GM12878 (cell line): ENCODE results near the gene CARD10. TPM values are rescaled to one million over a fixed set of nuclear protein-coding genes. Genes with fewer than 3 reads are reported as not detected.

Experiments used
- BHLHE40 ChIP-seq, 2 experiments: fragments of 450-650 bp in 1 of 2; IDR thresholded peaks; 2 replicates each; pipeline ENCODE4 v1.6.1; 2011 to 2017; ENCODE audit warnings: low read depth in 2 of 2, borderline replicate concordance in 1 of 2, improper control_type of control experiment in 1 of 2, low read length in 1 of 2, mild to moderate bottlenecking in 1 of 2
- GABPA ChIP-seq: IDR thresholded peaks from 2 replicates; pipeline ENCODE4 v1.6.1; 2014; ENCODE audit warnings: antibody characterized with exemption, low read depth, mild to moderate bottlenecking, inconsistent platforms
- MTA3 ChIP-seq: IDR thresholded peaks from 2 replicates; pipeline ENCODE4 v1.6.1; 2012; ENCODE audit warnings: low read length, inconsistent platforms, borderline replicate concordance
- NR2F1 ChIP-seq: fragments of 450-650 bp; conservative IDR thresholded peaks from 2 replicates; pipeline ENCODE4 v1.6.1; 2017; ENCODE audit warnings: mild to moderate bottlenecking
- POLR2AphosphoS5 ChIP-seq: IDR thresholded peaks from 2 replicates; pipeline ENCODE4 v1.6.1; 2011; ENCODE audit warnings: mild to moderate bottlenecking, low read length, inconsistent platforms
- RAD21 ChIP-seq: IDR thresholded peaks from 2 replicates; pipeline ENCODE4 v1.6.1; 2011; ENCODE audit warnings: mild to moderate bottlenecking, low read depth, low read length, moderate library complexity; ENCODE audit not compliant: insufficient read depth
- RCOR1 ChIP-seq: conservative IDR thresholded peaks from 2 replicates; pipeline ENCODE4 v1.6.1; 2012; ENCODE audit warnings: low read depth, low read length, improper control_type of control experiment
- RFX5 ChIP-seq: IDR thresholded peaks from 2 replicates; pipeline ENCODE4 v1.6.1; 2011; ENCODE audit warnings: low read depth, low read length, improper control_type of control experiment
- SPI1 ChIP-seq: IDR thresholded peaks from 2 replicates; pipeline ENCODE4 v1.6.1; 2011; ENCODE audit warnings: low read depth, mild to moderate bottlenecking, low read length, moderate library complexity, borderline replicate concordance; ENCODE audit not compliant: insufficient read depth
- ZNF384 ChIP-seq: IDR thresholded peaks from 2 replicates; pipeline ENCODE4 v1.6.1; 2012; ENCODE audit warnings: low read depth, mild to moderate bottlenecking, low read length, improper control_type of control experiment, borderline replicate concordance
- ZSCAN29 ChIP-seq: fragments of 450-650 bp; IDR thresholded peaks from 2 replicates; pipeline ENCODE4 v1.6.1; 2017; ENCODE audit warnings: mild to moderate bottlenecking, moderate library complexity
- polyA plus RNA-seq, 11 experiments: library from polyadenylated mRNA; depleted of rRNA in 4 of 11; unstranded in 6 of 11; stranded (reverse) in 5 of 11; fragments of >200 nt; fragmentation: Nextera tagmentation in 4 of 11; fragmentation: Illumina TruSeq in 1 of 11; extraction: Ambion mirVana in 4 of 11; extraction: Trizol in 1 of 11; gene quantifications; 1 replicate in 1 of 11; 2 replicates in 10 of 11; pipeline versions ENCODE4 v1.2.1 to v1.2.3, GENCODE V29; 2011 to 2016; ENCODE audit warnings: inconsistent platforms in 2 of 11, missing spikeins in 2 of 11, low read depth in 1 of 11
- total RNA-seq, 4 experiments: library from RNA; depleted of rRNA in 3 of 4; stranded (reverse); fragments of >200 nt in 3 of 4; fragmentation: Illumina TruSeq in 1 of 4; extraction: Trizol in 1 of 4; gene quantifications; 2 replicates each; pipeline versions ENCODE4 v1.2.1 to v1.2.3, GENCODE V29; 2013 to 2021
- TF ChIP-seq, protein P1 (sequence below): fragments of 450-650 bp; formaldehyde crosslinking; IDR thresholded peaks from 2 replicates; pipeline ENCODE4 v1.4.0; 2020; ENCODE audit warnings: mild to moderate bottlenecking, moderate library complexity
- TF ChIP-seq, protein P2 (sequence below): fragments of 450-650 bp; IDR thresholded peaks from 2 replicates; pipeline ENCODE4 v1.6.1; 2018; ENCODE audit warnings: borderline replicate concordance, mild to moderate bottlenecking; ENCODE audit not compliant: partially characterized antibody
- TF ChIP-seq, protein P3 (sequence below): fragments of 450-650 bp; IDR thresholded peaks from 2 replicates; pipeline ENCODE4 v1.6.1; 2017; ENCODE audit warnings: mild to moderate bottlenecking, moderate library complexity
- TF ChIP-seq, protein P4 (sequence below): IDR thresholded peaks from 2 replicates; pipeline ENCODE4 v1.6.1; 2012; ENCODE audit warnings: low read depth, low read length, improper control_type of control experiment
- TF ChIP-seq, protein P5 (sequence below): IDR thresholded peaks from 2 replicates; pipeline ENCODE4 v1.6.1; 2011; ENCODE audit warnings: mild to moderate bottlenecking, low read depth, low read length, moderate library complexity; ENCODE audit not compliant: insufficient replicate concordance

The CARD10 gene
- total and polyA plus RNA-seq, 10 of the 15 experiments (the other 5 are each of a cell fraction or from before 2014, with no cell fraction given) = 0.08 to 0.10 (median 0.10) TPM; not detected in 7

DNA sequence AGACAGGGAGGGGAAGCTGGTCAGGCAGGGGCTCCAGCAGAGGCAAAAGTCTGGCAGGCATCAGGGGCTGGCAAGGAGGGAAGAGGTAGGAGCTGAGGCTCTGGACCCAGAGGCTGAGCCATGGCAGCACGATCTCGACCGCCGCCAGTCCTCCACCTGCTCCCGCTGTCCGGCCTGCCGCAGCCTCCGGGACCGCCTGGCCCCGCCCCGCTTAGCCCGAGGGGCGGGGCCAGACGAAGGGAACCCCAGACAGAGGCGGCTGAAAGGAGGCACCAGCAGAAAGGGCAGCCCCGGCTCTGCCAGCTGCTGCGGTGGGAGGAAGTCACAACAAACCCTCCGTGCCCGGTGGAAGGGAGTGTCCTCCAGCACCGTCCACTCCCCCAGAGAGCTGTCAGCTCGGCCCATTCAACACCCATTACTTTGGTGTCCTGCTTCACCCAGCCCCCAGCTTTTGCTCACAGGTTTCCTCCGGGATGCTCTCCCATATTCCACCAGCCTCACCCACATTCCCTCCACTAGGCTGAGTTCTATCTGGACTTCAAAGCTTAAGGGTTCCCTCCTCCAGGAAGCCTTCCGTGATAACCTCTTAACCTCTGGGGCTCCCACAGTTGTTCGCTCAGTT lies 32.9 kb downstream of the CARD10 start, which contains the start of gene MFNG (continued):
- TF ChIP-seq, protein P1, sequence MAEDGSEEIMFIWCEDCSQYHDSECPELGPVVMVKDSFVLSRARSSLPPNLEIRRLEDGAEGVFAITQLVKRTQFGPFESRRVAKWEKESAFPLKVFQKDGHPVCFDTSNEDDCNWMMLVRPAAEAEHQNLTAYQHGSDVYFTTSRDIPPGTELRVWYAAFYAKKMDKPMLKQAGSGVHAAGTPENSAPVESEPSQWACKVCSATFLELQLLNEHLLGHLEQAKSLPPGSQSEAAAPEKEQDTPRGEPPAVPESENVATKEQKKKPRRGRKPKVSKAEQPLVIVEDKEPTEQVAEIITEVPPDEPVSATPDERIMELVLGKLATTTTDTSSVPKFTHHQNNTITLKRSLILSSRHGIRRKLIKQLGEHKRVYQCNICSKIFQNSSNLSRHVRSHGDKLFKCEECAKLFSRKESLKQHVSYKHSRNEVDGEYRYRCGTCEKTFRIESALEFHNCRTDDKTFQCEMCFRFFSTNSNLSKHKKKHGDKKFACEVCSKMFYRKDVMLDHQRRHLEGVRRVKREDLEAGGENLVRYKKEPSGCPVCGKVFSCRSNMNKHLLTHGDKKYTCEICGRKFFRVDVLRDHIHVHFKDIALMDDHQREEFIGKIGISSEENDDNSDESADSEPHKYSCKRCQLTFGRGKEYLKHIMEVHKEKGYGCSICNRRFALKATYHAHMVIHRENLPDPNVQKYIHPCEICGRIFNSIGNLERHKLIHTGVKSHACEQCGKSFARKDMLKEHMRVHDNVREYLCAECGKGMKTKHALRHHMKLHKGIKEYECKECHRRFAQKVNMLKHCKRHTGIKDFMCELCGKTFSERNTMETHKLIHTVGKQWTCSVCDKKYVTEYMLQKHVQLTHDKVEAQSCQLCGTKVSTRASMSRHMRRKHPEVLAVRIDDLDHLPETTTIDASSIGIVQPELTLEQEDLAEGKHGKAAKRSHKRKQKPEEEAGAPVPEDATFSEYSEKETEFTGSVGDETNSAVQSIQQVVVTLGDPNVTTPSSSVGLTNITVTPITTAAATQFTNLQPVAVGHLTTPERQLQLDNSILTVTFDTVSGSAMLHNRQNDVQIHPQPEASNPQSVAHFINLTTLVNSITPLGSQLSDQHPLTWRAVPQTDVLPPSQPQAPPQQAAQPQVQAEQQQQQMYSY (CRISPR knock-in tag) = no peak
- TF ChIP-seq RAD21 (no peak), MTA3 (no peak), GABPA (no peak), RFX5 (no peak), SPI1 (peak; percentile 39; the same call in 1 of the 2 replicates), ZNF384 (no peak), RCOR1 (no peak), POLR2AphosphoS5 (peak; percentile 56; the same call in 1 of the 2 replicates), ZSCAN29 (no peak), NR2F1 (no peak), BHLHE40 (IDR thresholded peaks at IDR 0.05; ENCODE audit: borderline replicate concordance in 1 of 2, low read depth in 2 of 2, low read length in 1 of 2) (peak in 1 of 2 experiments; percentile 54; a peak in 1 of 4 replicates)
- TF ChIP-seq, protein P2, sequence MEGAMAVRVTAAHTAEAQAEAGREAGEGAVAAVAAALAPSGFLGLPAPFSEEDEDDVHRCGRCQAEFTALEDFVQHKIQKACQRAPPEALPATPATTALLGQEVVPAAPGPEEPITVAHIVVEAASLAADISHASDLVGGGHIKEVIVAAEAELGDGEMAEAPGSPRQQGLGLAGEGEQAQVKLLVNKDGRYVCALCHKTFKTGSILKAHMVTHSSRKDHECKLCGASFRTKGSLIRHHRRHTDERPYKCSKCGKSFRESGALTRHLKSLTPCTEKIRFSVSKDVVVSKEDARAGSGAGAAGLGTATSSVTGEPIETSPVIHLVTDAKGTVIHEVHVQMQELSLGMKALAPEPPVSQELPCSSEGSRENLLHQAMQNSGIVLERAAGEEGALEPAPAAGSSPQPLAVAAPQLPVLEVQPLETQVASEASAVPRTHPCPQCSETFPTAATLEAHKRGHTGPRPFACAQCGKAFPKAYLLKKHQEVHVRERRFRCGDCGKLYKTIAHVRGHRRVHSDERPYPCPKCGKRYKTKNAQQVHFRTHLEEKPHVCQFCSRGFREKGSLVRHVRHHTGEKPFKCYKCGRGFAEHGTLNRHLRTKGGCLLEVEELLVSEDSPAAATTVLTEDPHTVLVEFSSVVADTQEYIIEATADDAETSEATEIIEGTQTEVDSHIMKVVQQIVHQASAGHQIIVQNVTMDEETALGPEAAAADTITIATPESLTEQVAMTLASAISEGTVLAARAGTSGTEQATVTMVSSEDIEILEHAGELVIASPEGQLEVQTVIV = no peak
- TF ChIP-seq, protein P3, sequence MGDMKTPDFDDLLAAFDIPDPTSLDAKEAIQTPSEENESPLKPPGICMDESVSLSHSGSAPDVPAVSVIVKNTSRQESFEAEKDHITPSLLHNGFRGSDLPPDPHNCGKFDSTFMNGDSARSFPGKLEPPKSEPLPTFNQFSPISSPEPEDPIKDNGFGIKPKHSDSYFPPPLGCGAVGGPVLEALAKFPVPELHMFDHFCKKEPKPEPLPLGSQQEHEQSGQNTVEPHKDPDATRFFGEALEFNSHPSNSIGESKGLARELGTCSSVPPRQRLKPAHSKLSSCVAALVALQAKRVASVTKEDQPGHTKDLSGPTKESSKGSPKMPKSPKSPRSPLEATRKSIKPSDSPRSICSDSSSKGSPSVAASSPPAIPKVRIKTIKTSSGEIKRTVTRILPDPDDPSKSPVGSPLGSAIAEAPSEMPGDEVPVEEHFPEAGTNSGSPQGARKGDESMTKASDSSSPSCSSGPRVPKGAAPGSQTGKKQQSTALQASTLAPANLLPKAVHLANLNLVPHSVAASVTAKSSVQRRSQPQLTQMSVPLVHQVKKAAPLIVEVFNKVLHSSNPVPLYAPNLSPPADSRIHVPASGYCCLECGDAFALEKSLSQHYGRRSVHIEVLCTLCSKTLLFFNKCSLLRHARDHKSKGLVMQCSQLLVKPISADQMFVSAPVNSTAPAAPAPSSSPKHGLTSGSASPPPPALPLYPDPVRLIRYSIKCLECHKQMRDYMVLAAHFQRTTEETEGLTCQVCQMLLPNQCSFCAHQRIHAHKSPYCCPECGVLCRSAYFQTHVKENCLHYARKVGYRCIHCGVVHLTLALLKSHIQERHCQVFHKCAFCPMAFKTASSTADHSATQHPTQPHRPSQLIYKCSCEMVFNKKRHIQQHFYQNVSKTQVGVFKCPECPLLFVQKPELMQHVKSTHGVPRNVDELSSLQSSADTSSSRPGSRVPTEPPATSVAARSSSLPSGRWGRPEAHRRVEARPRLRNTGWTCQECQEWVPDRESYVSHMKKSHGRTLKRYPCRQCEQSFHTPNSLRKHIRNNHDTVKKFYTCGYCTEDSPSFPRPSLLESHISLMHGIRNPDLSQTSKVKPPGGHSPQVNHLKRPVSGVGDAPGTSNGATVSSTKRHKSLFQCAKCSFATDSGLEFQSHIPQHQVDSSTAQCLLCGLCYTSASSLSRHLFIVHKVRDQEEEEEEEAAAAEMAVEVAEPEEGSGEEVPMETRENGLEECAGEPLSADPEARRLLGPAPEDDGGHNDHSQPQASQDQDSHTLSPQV = no peak
- TF ChIP-seq, protein P4, sequence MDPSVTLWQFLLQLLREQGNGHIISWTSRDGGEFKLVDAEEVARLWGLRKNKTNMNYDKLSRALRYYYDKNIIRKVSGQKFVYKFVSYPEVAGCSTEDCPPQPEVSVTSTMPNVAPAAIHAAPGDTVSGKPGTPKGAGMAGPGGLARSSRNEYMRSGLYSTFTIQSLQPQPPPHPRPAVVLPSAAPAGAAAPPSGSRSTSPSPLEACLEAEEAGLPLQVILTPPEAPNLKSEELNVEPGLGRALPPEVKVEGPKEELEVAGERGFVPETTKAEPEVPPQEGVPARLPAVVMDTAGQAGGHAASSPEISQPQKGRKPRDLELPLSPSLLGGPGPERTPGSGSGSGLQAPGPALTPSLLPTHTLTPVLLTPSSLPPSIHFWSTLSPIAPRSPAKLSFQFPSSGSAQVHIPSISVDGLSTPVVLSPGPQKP = no peak
- TF ChIP-seq, protein P5, sequence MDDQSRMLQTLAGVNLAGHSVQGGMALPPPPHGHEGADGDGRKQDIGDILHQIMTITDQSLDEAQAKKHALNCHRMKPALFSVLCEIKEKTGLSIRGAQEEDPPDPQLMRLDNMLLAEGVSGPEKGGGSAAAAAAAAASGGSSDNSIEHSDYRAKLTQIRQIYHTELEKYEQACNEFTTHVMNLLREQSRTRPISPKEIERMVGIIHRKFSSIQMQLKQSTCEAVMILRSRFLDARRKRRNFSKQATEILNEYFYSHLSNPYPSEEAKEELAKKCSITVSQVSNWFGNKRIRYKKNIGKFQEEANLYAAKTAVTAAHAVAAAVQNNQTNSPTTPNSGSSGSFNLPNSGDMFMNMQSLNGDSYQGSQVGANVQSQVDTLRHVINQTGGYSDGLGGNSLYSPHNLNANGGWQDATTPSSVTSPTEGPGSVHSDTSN = no peak
